HepG2 (cell line): Measurements from ENCODE around the gene RPS6KL1. TPM values are rescaled to one million over a fixed set of nuclear protein-coding genes. Genes with fewer than 3 reads are reported as not detected.

Source experiments
- IKZF4 ChIP-seq: sonication (generic); formaldehyde crosslinking; IDR thresholded peaks from 2 replicates; pipeline ENCODE4 v1.5.1; 2020; ENCODE audit warnings: borderline replicate concordance, mild to moderate bottlenecking, low read depth, missing genetic modification reagents; ENCODE audit errors: not compliant biosample characterization
- IRF2 ChIP-seq: IDR thresholded peaks from 2 replicates; pipeline ENCODE4 v1.6.1; 2018; ENCODE audit warnings: missing genetic modification reagents, missing compliant biosample characterization
- KAT8 ChIP-seq: IDR thresholded peaks from 2 replicates; pipeline ENCODE4 v1.6.1; 2016; ENCODE audit warnings: missing genetic modification reagents, missing compliant biosample characterization
- NONO ChIP-seq, 2 experiments: fragments of 450-650 bp in 1 of 2; sonication (generic) in 1 of 2; formaldehyde crosslinking in 1 of 2; IDR thresholded peaks in 1 of 2; conservative IDR thresholded peaks in 1 of 2; 2 replicates each; pipeline versions ENCODE4 v1.6.1 to v1.8.0; 2017 to 2022; ENCODE audit warnings: mild to moderate bottlenecking in 1 of 2, missing genetic modification reagents in 1 of 2, moderate library complexity in 1 of 2
- RAD21 ChIP-seq: fragments of 450-650 bp; formaldehyde crosslinking; IDR thresholded peaks from 2 replicates; pipeline ENCODE4 v1.5.0; 2020; ENCODE audit warnings: mild to moderate bottlenecking
- RFX3 ChIP-seq: IDR thresholded peaks from 2 replicates; pipeline ENCODE4 v1.6.1; 2016; ENCODE audit warnings: missing biosample characterization, missing genetic modification reagents
- SALL1 ChIP-seq: sonication (generic); formaldehyde crosslinking; IDR thresholded peaks from 2 replicates; pipeline ENCODE4 v1.8.0; 2022; ENCODE audit warnings: mild to moderate bottlenecking, missing genetic modification reagents
- SMC3 ChIP-seq: IDR thresholded peaks from 2 replicates; pipeline ENCODE4 v1.6.1; 2011; ENCODE audit warnings: low read length, improper control_type of control experiment
- SRF ChIP-seq: IDR thresholded peaks from 2 replicates; pipeline ENCODE4 v1.6.1; 2011; ENCODE audit warnings: mild to moderate bottlenecking, low read depth, low read length, moderate library complexity
- ZNF33B ChIP-seq: sonication (generic); formaldehyde crosslinking; IDR thresholded peaks from 2 replicates; pipeline ENCODE4 v1.5.1; 2020; ENCODE audit warnings: mild to moderate bottlenecking, missing genetic modification reagents
- ZNF496 ChIP-seq: sonication (generic); formaldehyde crosslinking; IDR thresholded peaks from 2 replicates; pipeline ENCODE4 v1.8.1; 2023; ENCODE audit warnings: mild to moderate bottlenecking, moderate library complexity, missing genetic modification reagents; ENCODE audit not compliant: insufficient replicate concordance
- ZNF777 ChIP-seq: sonication (generic); formaldehyde crosslinking; IDR thresholded peaks from 2 replicates; pipeline ENCODE4 v1.4.0; 2020; ENCODE audit warnings: missing genetic modification reagents
- ZNF792 ChIP-seq: IDR thresholded peaks from 2 replicates; pipeline ENCODE4 v1.6.1; 2016
- polyA plus RNA-seq, 8 experiments: library from polyadenylated mRNA; depleted of rRNA in 3 of 8; stranded (reverse) in 7 of 8; unstranded in 1 of 8; fragments of >200 nt; fragmentation: Illumina TruSeq in 4 of 8; extraction: Trizol in 4 of 8; gene quantifications; 2 replicates each; pipeline versions ENCODE4 v1.2.1 to v1.2.3, GENCODE V29; 2011 to 2016; ENCODE audit warnings: low read depth in 4 of 8, missing spikeins in 1 of 8, mixed read lengths in 1 of 8; ENCODE audit not compliant: insufficient read depth in 1 of 8
- total RNA-seq, 5 experiments: library from RNA; depleted of rRNA; stranded (reverse); fragments of >200 nt; fragmentation: Illumina TruSeq; extraction: Trizol; gene quantifications; 2 replicates each; pipeline ENCODE4 v1.2.3, GENCODE V29; 2016; ENCODE audit warnings: low read depth in 1 of 5
- TF ChIP-seq, protein P1 (sequence below): sonication (generic); formaldehyde crosslinking; IDR thresholded peaks from 2 replicates; pipeline ENCODE4 v1.4.0; 2020; ENCODE audit warnings: missing genetic modification reagents
- TF ChIP-seq, protein P2 (sequence below): sonication (generic); formaldehyde crosslinking; IDR thresholded peaks from 2 replicates; pipeline ENCODE4; 2020; ENCODE audit warnings: missing genetic modification reagents, mild to moderate bottlenecking, borderline replicate concordance
- TF ChIP-seq, protein P3 (sequence below): sonication (generic); formaldehyde crosslinking; conservative IDR thresholded peaks from 2 replicates; pipeline ENCODE4 v1.4.0; 2020; ENCODE audit warnings: missing genetic modification reagents
- TF ChIP-seq, protein P4 (sequence below): sonication (generic); formaldehyde crosslinking; IDR thresholded peaks from 2 replicates; pipeline ENCODE4 v1.4.0; 2020; ENCODE audit warnings: missing genetic modification reagents
- TF ChIP-seq, protein P5 (sequence below): sonication (generic); formaldehyde crosslinking; IDR thresholded peaks from 2 replicates; pipeline ENCODE4 v1.4.0; 2020; ENCODE audit warnings: missing genetic modification reagents
- TF ChIP-seq, protein P6 (sequence below): sonication (generic); formaldehyde crosslinking; IDR thresholded peaks from 2 replicates; pipeline ENCODE4 v1.8.1; 2023; ENCODE audit warnings: mild to moderate bottlenecking, missing genetic modification reagents, borderline replicate concordance

RPS6KL1 gene
- total and polyA plus RNA-seq, 2 of the 13 experiments (the other 11 are each of a cell fraction or from before 2014, with no cell fraction given), result 6.5 to 11.5 TPM

DNA sequence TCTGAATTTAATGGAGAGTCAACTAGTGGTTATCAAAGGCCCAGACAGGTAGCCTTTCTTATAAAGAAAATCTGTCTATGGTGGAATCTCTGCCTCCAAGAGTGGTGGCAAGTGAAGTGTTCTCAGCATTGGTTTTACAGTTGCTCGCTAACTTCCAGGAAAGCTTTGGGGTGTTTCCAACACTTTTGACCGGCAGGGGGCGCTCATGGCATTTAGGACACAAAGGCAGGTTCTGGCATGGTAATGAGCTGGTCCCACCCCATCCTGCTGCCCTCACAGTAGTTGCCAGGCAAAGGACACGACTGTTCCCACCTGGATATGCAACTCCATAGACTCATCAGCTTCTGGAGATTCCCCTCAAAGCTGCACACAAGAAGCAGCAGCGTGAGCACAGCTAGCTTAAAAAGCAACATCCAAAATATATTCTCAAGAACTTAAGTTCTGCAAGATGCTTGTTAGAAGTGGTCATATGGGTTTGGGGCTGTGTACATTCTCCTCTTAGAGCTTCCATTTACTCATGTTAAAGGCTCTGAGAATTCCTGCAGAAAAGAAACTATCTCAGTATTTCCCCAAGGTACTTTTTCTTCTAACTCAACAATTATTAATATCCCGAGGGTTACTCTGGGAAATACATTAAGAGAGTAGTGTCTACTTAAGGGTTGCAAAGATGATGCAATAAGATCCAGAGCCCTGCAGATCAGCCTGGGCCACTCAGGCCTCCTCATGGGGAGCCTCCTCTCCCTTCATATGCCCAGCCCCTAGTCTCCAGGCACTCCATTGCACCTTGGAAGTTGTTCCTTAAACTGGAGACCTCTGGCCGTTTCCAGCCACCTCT is 61.9 kb downstream of the RPS6KL1 start (continued):
- TF ChIP-seq, protein P1, sequence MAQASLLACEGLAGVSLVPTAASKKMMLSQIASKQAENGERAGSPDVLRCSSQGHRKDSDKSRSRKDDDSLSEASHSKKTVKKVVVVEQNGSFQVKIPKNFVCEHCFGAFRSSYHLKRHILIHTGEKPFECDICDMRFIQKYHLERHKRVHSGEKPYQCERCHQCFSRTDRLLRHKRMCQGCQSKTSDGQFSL (CRISPR knock-in tag), result no peak
- 0 out of 2 replicates have a peak, but pooled peaks have one; percentile 35 for TF ChIP-seq KAT8
- no peak for TF ChIP-seq IKZF4 (CRISPR knock-in tag)
- TF ChIP-seq ZNF792 (CRISPR knock-in tag), result no peak
- TF ChIP-seq, protein P2, sequence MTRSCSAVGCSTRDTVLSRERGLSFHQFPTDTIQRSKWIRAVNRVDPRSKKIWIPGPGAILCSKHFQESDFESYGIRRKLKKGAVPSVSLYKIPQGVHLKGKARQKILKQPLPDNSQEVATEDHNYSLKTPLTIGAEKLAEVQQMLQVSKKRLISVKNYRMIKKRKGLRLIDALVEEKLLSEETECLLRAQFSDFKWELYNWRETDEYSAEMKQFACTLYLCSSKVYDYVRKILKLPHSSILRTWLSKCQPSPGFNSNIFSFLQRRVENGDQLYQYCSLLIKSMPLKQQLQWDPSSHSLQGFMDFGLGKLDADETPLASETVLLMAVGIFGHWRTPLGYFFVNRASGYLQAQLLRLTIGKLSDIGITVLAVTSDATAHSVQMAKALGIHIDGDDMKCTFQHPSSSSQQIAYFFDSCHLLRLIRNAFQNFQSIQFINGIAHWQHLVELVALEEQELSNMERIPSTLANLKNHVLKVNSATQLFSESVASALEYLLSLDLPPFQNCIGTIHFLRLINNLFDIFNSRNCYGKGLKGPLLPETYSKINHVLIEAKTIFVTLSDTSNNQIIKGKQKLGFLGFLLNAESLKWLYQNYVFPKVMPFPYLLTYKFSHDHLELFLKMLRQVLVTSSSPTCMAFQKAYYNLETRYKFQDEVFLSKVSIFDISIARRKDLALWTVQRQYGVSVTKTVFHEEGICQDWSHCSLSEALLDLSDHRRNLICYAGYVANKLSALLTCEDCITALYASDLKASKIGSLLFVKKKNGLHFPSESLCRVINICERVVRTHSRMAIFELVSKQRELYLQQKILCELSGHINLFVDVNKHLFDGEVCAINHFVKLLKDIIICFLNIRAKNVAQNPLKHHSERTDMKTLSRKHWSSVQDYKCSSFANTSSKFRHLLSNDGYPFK (CRISPR knock-in tag), result no peak
- TF ChIP-seq ZNF33B (CRISPR knock-in tag), result no peak
- no peak for TF ChIP-seq RFX3 (CRISPR knock-in tag)
- TF ChIP-seq, protein P3, sequence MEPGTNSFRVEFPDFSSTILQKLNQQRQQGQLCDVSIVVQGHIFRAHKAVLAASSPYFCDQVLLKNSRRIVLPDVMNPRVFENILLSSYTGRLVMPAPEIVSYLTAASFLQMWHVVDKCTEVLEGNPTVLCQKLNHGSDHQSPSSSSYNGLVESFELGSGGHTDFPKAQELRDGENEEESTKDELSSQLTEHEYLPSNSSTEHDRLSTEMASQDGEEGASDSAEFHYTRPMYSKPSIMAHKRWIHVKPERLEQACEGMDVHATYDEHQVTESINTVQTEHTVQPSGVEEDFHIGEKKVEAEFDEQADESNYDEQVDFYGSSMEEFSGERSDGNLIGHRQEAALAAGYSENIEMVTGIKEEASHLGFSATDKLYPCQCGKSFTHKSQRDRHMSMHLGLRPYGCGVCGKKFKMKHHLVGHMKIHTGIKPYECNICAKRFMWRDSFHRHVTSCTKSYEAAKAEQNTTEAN (CRISPR knock-in tag), result no peak
- 0 out of 2 replicates have a peak, but pooled peaks have one; percentile 19 for TF ChIP-seq SALL1 (CRISPR knock-in tag)
- peak; percentile 70 for TF ChIP-seq RAD21
- no peak for TF ChIP-seq ZNF496
- TF ChIP-seq, protein P4, sequence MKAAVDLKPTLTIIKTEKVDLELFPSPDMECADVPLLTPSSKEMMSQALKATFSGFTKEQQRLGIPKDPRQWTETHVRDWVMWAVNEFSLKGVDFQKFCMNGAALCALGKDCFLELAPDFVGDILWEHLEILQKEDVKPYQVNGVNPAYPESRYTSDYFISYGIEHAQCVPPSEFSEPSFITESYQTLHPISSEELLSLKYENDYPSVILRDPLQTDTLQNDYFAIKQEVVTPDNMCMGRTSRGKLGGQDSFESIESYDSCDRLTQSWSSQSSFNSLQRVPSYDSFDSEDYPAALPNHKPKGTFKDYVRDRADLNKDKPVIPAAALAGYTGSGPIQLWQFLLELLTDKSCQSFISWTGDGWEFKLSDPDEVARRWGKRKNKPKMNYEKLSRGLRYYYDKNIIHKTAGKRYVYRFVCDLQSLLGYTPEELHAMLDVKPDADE, result no peak
- no peak for TF ChIP-seq NONO (IDR thresholded peaks at IDR 0.05)
- no peak for TF ChIP-seq NONO (CRISPR knock-in tag; conservative IDR thresholded peaks at IDR 0.05)
- TF ChIP-seq SMC3, result peak; percentile 86
- TF ChIP-seq IRF2 (CRISPR knock-in tag), result 0 out of 2 replicates have a peak, but pooled peaks have one; percentile 16
- TF ChIP-seq, protein P5, sequence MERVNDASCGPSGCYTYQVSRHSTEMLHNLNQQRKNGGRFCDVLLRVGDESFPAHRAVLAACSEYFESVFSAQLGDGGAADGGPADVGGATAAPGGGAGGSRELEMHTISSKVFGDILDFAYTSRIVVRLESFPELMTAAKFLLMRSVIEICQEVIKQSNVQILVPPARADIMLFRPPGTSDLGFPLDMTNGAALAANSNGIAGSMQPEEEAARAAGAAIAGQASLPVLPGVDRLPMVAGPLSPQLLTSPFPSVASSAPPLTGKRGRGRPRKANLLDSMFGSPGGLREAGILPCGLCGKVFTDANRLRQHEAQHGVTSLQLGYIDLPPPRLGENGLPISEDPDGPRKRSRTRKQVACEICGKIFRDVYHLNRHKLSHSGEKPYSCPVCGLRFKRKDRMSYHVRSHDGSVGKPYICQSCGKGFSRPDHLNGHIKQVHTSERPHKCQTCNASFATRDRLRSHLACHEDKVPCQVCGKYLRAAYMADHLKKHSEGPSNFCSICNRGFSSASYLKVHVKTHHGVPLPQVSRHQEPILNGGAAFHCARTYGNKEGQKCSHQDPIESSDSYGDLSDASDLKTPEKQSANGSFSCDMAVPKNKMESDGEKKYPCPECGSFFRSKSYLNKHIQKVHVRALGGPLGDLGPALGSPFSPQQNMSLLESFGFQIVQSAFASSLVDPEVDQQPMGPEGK, result no peak
- TF ChIP-seq ZNF777 (CRISPR knock-in tag), result no peak
- TF ChIP-seq SRF, result 0 out of 2 replicates have a peak, but pooled peaks have one; percentile 9
- TF ChIP-seq, protein P6, sequence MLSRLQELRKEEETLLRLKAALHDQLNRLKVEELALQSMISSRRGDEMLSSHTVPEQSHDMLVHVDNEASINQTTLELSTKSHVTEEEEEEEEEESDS (CRISPR knock-in tag), result no peak
